Caco-2 (cell line): ENCODE results near the gene SESTD1. TPM values are rescaled to one million over a fixed set of nuclear protein-coding genes. Genes with fewer than 3 reads are reported as not detected.

ENCODE experiments used
- BruUV-seq: library from RNA; stranded (reverse); fragments of 400-500 nt; replicated peaks from 2 replicates; lab custom pipeline; 2021; lab: Mats Ljungman, UMichigan
- CTCF ChIA-PET: fragments of 300-600 bp; sonication (Branson Sonifier 250); formaldehyde crosslinking; loops from one replicate; lab custom pipeline; 2022; ENCODE audit warnings: antibody characterized with exemption; lab: Charles Lee
- POLR2A ChIA-PET: fragments of 300-600 bp; sonication (Branson Sonifier 250); formaldehyde crosslinking; loops from one replicate; lab custom pipeline; 2022; ENCODE audit warnings: antibody characterized with exemption; lab: Charles Lee
- DNase-seq, 2 experiments: peaks; one replicate each; pipeline versions ENCODE4 v3.0.0 to v3.0.0-alpha.2; 2020 to 2022
- H3K27me3 ChIP-seq: replicated peaks from 2 replicates; pipeline ENCODE4 v1.6.0; 2011; ENCODE audit warnings: low read length; ENCODE audit not compliant: control insufficient read depth, insufficient read depth
- H3K36me3 ChIP-seq: 2 replicates; pipeline ENCODE4 v1.5.1; 2011; ENCODE audit warnings: low read length; ENCODE audit not compliant: control insufficient read depth, insufficient read depth
- H3K4me1 ChIP-seq: fragments of 250-450 bp; sonication (Bioruptor Pico); 2 replicates; pipeline ENCODE4 v1.5.1; 2020; ENCODE audit warnings: mild to moderate bottlenecking
- H3K4me3 ChIP-seq: 2 replicates; pipeline ENCODE4 v1.5.1; 2011; ENCODE audit warnings: low read depth, mild to moderate bottlenecking, control low read depth, low read length
- H3K9me3 ChIP-seq: fragments of 250-450 bp; sonication (Bioruptor Pico); 2 replicates; pipeline ENCODE4 v1.5.1; 2020; ENCODE audit warnings: mild to moderate bottlenecking, moderate library complexity
- H3K27ac Mint-ChIP-seq: one replicate; pipeline ENCODE4 v1.8.0; 2022; ENCODE audit warnings: mixed read lengths; ENCODE audit not compliant: unreplicated experiment
- H3K27me3 Mint-ChIP-seq: one replicate; pipeline ENCODE4 v1.8.0; 2022; ENCODE audit warnings: mixed read lengths; ENCODE audit not compliant: insufficient read depth, unreplicated experiment
- H3K36me3 Mint-ChIP-seq: one replicate; pipeline ENCODE4 v1.8.0; 2022; ENCODE audit warnings: mild to moderate bottlenecking, mixed read lengths; ENCODE audit not compliant: insufficient read depth, unreplicated experiment
- H3K4me1 Mint-ChIP-seq: one replicate; pipeline ENCODE4 v1.8.0; 2022; ENCODE audit warnings: low read depth, mixed read lengths; ENCODE audit not compliant: unreplicated experiment
- H3K4me3 Mint-ChIP-seq: one replicate; pipeline ENCODE4 v1.8.0; 2022; ENCODE audit warnings: mild to moderate bottlenecking, moderate library complexity, mixed read lengths; ENCODE audit not compliant: unreplicated experiment
- H3K9me3 Mint-ChIP-seq: one replicate; pipeline ENCODE4 v1.8.0; 2022; ENCODE audit warnings: mixed read lengths; ENCODE audit not compliant: unreplicated experiment
- intact Hi-C: fragments of 100-400 bp; cut with micrococcal nuclease; formaldehyde crosslinking; loops from one replicate; pipeline ENCODE4 v1.10.0; 2022; ENCODE audit not compliant: unreplicated experiment
- total RNA-seq: library from RNA; stranded (reverse); gene quantifications from 2 replicates; pipeline ENCODE4 v1.2.3, GENCODE V29; 2022
- TF ChIP-seq, protein P1 (sequence below), 2 experiments: fragments of 200-600 bp in 1 of 2; IDR thresholded peaks; 1 replicate in 1 of 2; 2 replicates in 1 of 2; pipeline versions ENCODE4 v1.5.1 to v1.8.0; 2011 to 2022; ENCODE audit warnings: antibody characterized with exemption in 1 of 2, control low read depth in 1 of 2, inconsistent platforms in 1 of 2, low read depth in 1 of 2, low read length in 1 of 2, mild to moderate bottlenecking in 1 of 2, moderate library complexity in 1 of 2; ENCODE audit not compliant: insufficient read depth in 1 of 2, severe bottlenecking in 1 of 2, unreplicated experiment in 1 of 2

The SESTD1 gene
- total RNA-seq, 1 experiment from 2014 or later, result 50.2 TPM

DNA sequence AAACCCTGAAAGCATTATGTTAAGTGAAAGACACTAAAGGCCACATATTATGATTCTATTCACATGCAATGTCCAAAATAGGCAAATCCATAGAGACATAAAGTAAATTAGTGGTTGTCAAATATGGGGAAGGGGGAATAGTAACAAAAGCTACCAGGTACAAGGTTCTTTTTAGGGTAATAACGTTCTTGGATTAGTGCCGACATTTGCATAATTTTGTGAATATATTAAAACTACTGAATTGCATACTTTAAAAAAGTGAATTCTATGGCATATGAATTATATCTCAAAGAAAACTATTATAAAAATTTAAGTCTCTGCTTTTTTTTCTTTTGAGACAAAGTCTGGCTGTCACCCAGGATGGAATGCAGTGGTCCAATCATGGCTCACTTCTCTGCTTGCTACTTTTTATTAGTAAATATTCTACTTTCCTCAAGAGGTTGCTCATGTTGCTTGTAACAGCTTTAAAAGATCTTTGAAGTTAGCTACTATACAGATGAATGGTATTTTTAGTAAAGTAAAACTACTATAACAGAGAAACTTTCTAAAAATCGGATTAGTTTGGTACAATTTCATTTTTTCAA, 2.5 kb downstream of the SESTD1 start:
- TF ChIP-seq, protein P1, sequence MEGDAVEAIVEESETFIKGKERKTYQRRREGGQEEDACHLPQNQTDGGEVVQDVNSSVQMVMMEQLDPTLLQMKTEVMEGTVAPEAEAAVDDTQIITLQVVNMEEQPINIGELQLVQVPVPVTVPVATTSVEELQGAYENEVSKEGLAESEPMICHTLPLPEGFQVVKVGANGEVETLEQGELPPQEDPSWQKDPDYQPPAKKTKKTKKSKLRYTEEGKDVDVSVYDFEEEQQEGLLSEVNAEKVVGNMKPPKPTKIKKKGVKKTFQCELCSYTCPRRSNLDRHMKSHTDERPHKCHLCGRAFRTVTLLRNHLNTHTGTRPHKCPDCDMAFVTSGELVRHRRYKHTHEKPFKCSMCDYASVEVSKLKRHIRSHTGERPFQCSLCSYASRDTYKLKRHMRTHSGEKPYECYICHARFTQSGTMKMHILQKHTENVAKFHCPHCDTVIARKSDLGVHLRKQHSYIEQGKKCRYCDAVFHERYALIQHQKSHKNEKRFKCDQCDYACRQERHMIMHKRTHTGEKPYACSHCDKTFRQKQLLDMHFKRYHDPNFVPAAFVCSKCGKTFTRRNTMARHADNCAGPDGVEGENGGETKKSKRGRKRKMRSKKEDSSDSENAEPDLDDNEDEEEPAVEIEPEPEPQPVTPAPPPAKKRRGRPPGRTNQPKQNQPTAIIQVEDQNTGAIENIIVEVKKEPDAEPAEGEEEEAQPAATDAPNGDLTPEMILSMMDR (IDR thresholded peaks at IDR 0.05; ENCODE audit: insufficient read depth in 1 of 2, low read depth in 1 of 2, low read length in 1 of 2, severe bottlenecking in 1 of 2, unreplicated experiment in 1 of 2), result no peak
- no peaks in the 10 kb centered on the region for H3K27me3 Mint-ChIP-seq
- no TSS peak for BruUV-seq
- POLR2A ChIA-PET, result no interaction called here
- peaks cover 23% of the 10 kb centered on the region for H3K4me1 Mint-ChIP-seq
- CTCF ChIA-PET, result no interaction called here
- no peaks in the 10 kb centered on the region for H3K9me3 Mint-ChIP-seq
- peaks cover 5% of the 10 kb centered on the region for H3K36me3 Mint-ChIP-seq
- no peaks in the 10 kb centered on the region; the same call in 1 of the 2 replicates for H3K36me3 ChIP-seq
- H3K27ac Mint-ChIP-seq, result no peak overlapping the region
- H3K27me3 ChIP-seq, result no peaks in the 10 kb centered on the region
- peak overlapping the region; percentile 37 for H3K4me3 Mint-ChIP-seq
- H3K4me1 ChIP-seq, result peaks cover 23% of the 10 kb centered on the region
- no peaks in the 10 kb centered on the region for H3K9me3 ChIP-seq
- no peak overlapping the region for H3K4me3 ChIP-seq
- no peak for DNase-seq
- intact Hi-C loops, result loop anchor here (2.0 to 5.0 kb wide), 2 partner anchors 21 to 45 kb away; no protein-coding TSS in a partner anchor

DNA sequence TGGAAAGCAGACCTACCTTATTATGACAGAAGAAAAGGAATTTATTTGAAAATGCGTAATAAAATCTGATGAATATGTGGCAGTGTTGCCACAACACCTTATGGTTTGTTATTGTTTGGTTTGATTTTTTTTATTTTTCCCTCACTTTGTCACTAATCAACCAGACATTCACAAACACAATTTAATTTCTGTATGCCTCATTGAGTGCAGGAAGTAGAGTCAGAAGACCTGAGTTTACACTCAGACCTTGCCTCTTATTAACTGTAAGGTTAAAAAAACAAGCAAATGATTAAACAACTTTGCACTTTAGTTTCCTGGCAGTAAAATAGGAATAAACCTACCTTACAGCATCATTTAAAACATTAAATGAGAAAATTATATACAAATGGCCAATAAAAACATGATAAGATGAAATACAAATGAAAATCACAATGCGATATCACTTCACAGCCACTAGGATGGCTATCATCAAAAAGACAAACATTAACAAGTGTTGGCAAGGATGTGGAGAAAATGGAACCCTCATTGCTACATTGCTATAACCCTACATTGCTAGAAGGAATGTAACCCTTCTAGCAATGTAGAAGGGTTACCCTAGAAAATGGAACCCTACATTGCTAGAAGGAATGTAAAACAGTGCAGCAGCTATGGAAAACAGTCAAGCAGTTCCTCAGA, 3.3 kb downstream of the SESTD1 start:
- no peaks in the 10 kb centered on the region for H3K9me3 Mint-ChIP-seq
- POLR2A ChIA-PET, result no interaction called here
- TF ChIP-seq, protein P1 (IDR thresholded peaks at IDR 0.05; ENCODE audit: insufficient read depth in 1 of 2, low read depth in 1 of 2, low read length in 1 of 2, severe bottlenecking in 1 of 2, unreplicated experiment in 1 of 2), result peak in 1 of 2 experiments; percentile 31
- no peaks in the 10 kb centered on the region for H3K27me3 Mint-ChIP-seq
- Histone ChIP-seq H3K27me3 (no peaks in the 10 kb centered on the region), H3K36me3 (no peaks in the 10 kb centered on the region; the same call in 1 of the 2 replicates), H3K4me3 (no peak overlapping the region), H3K9me3 (no peaks in the 10 kb centered on the region), H3K4me1 (peaks cover 14% of the 10 kb centered on the region)
- no peak for DNase-seq
- H3K4me1 Mint-ChIP-seq, result peaks cover 14% of the 10 kb centered on the region
- no peak overlapping the region for H3K27ac Mint-ChIP-seq
- no peak overlapping the region for H3K4me3 Mint-ChIP-seq
- no TSS peak for BruUV-seq
- intact Hi-C loops, result loop anchor here (5.0 kb wide), 1 partner anchor 44 kb away; no protein-coding TSS in a partner anchor
- peaks cover 6% of the 10 kb centered on the region for H3K36me3 Mint-ChIP-seq
- CTCF ChIA-PET, result no interaction called here

DNA sequence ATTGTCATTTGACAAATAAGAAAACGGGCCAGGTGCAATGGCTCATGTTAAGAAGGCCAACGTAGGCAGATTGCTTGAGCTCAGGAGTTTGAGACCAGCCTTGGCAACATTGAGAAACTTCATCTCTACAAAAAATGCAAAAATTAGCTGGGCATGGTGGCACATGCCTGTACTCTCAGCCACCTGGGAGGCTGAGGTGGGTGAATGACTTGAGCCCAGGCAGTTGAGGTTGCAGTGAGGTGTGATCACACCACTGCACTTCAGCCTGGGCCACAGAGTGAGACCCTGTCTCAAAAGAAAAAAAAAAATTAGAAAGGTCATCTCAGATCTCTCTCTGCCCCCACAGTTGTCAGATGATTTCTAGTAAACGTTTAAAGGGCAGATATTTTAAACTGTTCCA, 4.4 kb downstream of the SESTD1 start:
- POLR2A ChIA-PET, result no interaction called here
- no peak overlapping the region for H3K27ac Mint-ChIP-seq

More for the DNA sequence above, 4.4 kb downstream of the SESTD1 start:
- no peaks in the 10 kb centered on the region for H3K27me3 ChIP-seq
- Mint-ChIP-seq H3K27me3 (no peaks in the 10 kb centered on the region), H3K4me3 (no peak overlapping the region), H3K36me3 (peaks cover 10% of the 10 kb centered on the region), H3K4me1 (peaks cover 4% of the 10 kb centered on the region), H3K9me3 (no peaks in the 10 kb centered on the region)
- no peaks in the 10 kb centered on the region for H3K9me3 ChIP-seq
- TF ChIP-seq, protein P1 (IDR thresholded peaks at IDR 0.05; ENCODE audit: insufficient read depth in 1 of 2, low read depth in 1 of 2, low read length in 1 of 2, severe bottlenecking in 1 of 2, unreplicated experiment in 1 of 2), result no peak
- H3K4me3 ChIP-seq, result no peak overlapping the region
- H3K36me3 ChIP-seq, result no peaks in the 10 kb centered on the region; the same call in 1 of the 2 replicates
- intact Hi-C loops, result loop anchor here (5.0 kb wide), 1 partner anchor 43 kb away; no protein-coding TSS in a partner anchor
- DNase-seq, result no peak
- CTCF ChIA-PET, result no interaction called here
- peaks cover 4% of the 10 kb centered on the region for H3K4me1 ChIP-seq
- no TSS peak for BruUV-seq
